Naive thymus-derived CD4-positive, alpha-beta T cell (primary cell): ENCODE measurements around the gene ISCU. TPM values are rescaled to one million over a fixed set of nuclear protein-coding genes. Genes with fewer than 3 reads are reported as not detected.
A peak's percentile ranks its signal among the peaks of the same experiment; 100 is the strongest.

ENCODE experiments used
- ATAC-seq: fragments of 150-1000 bp; cut with Tn5 transposase; 2 replicates; pipeline ENCODE4 v1.10.0; 2021; ENCODE audit warnings: mild to moderate bottlenecking, moderate library complexity
- CTCF ChIA-PET: fragments of 350-600 bp; sonication (Branson Sonifier 250); formaldehyde crosslinking; loops from one replicate; lab custom pipeline; 2021; ENCODE audit warnings: antibody characterized with exemption; lab: Charles Lee
- POLR2A ChIA-PET: fragments of 350-600 bp; sonication (Branson Sonifier 250); formaldehyde crosslinking; loops from one replicate; lab custom pipeline; 2021; ENCODE audit warnings: antibody characterized with exemption, inconsistent platforms; lab: Charles Lee
- DNase-seq, 9 donors: peaks; one replicate each; pipeline versions ENCODE4 v3.0.0 to v3.0.0-alpha.2; 2020 to 2022; ENCODE audit warnings: mixed read lengths in 1 of 9
- H3K27ac ChIP-seq: one replicate; pipeline ENCODE4 v1.7.0; 2013; ENCODE audit warnings: mild to moderate bottlenecking, low read depth, low read length, moderate library complexity
- H3K27me3 ChIP-seq, 2 donors: one replicate each; pipeline ENCODE4 v1.7.0; 2013; ENCODE audit warnings: low read length in 2 of 2, mild to moderate bottlenecking in 2 of 2, moderate library complexity in 2 of 2; ENCODE audit not compliant: control insufficient read depth in 2 of 2, insufficient read depth in 2 of 2
- H3K36me3 ChIP-seq, 3 experiments: 1 replicate in 2 of 3; 2 replicates in 1 of 3; pipeline ENCODE4 v1.7.0; 2013; ENCODE audit warnings: low read length in 3 of 3, mild to moderate bottlenecking in 3 of 3, moderate library complexity in 1 of 3; ENCODE audit not compliant: insufficient read depth in 3 of 3, control insufficient read depth in 2 of 3
- H3K4me1 ChIP-seq, 2 donors: one replicate each; pipeline ENCODE4 v1.7.0; 2013; ENCODE audit warnings: low read length in 2 of 2, mild to moderate bottlenecking in 2 of 2, moderate library complexity in 1 of 2; ENCODE audit not compliant: control insufficient read depth in 2 of 2, insufficient read depth in 2 of 2
- H3K4me3 ChIP-seq: 2 replicates; pipeline ENCODE4 v1.7.0; 2013; ENCODE audit warnings: mild to moderate bottlenecking, low read length
- H3K9me3 ChIP-seq, 3 experiments: 1 replicate in 2 of 3; 2 replicates in 1 of 3; pipeline ENCODE4 v1.7.0; 2013; ENCODE audit warnings: low read length in 3 of 3; ENCODE audit not compliant: control insufficient read depth in 2 of 3
- H3K27ac Mint-ChIP-seq, 9 donors: one replicate each; pipeline ENCODE4 v1.8.0; 2020 to 2022; ENCODE audit warnings: mixed read lengths in 9 of 9, mild to moderate bottlenecking in 8 of 9, moderate library complexity in 5 of 9, inconsistent platforms in 2 of 9
- H3K27me3 Mint-ChIP-seq, 5 donors: one replicate each; pipeline ENCODE4 v1.8.0; 2021 to 2022; ENCODE audit warnings: mixed read lengths in 5 of 5, mild to moderate bottlenecking in 1 of 5
- H3K36me3 Mint-ChIP-seq, 5 donors: one replicate each; pipeline ENCODE4 v1.8.0; 2020 to 2022; ENCODE audit warnings: mixed read lengths in 5 of 5, mild to moderate bottlenecking in 3 of 5, inconsistent platforms in 1 of 5
- H3K4me1 Mint-ChIP-seq, 7 donors: one replicate each; pipeline ENCODE4 v1.8.0; 2020 to 2022; ENCODE audit warnings: mixed read lengths in 7 of 7, mild to moderate bottlenecking in 3 of 7, inconsistent platforms in 1 of 7
- H3K4me3 Mint-ChIP-seq, 10 donors: one replicate each; pipeline ENCODE4 v1.8.0; 2020 to 2022; ENCODE audit warnings: mild to moderate bottlenecking in 10 of 10, mixed read lengths in 10 of 10, moderate library complexity in 6 of 10, inconsistent platforms in 2 of 10
- H3K9me3 Mint-ChIP-seq, 11 donors: one replicate each; pipeline ENCODE4 v1.8.0; 2020 to 2022; ENCODE audit warnings: mixed read lengths in 11 of 11, mild to moderate bottlenecking in 4 of 11, inconsistent platforms in 1 of 11, moderate library complexity in 1 of 11
- intact Hi-C, 2 donors: fragments of 100-400 bp; cut with micrococcal nuclease; formaldehyde crosslinking; loops; one replicate each; pipeline ENCODE4 v1.15.1; 2023
- polyA plus RNA-seq, 2 donors: library from polyadenylated mRNA; unstranded; fragments of 300-500 nt; fragmentation: Illumina TruSeq; gene quantifications; one replicate each; pipeline ENCODE4 v1.2.3, GENCODE V29; 2021
- total RNA-seq, 6 experiments: library from RNA in 5 of 6; stranded (reverse) in 5 of 6; gene quantifications; 1 replicate in 5 of 6; 2 replicates in 1 of 6; pipeline ENCODE4 v1.2.3 and lab custom pipeline; 2021 to 2026

Gene ISCU
- total and polyA plus RNA-seq, 7 experiments from 2014 or later, result 51.7 to 401 (median 197) TPM

DNA sequence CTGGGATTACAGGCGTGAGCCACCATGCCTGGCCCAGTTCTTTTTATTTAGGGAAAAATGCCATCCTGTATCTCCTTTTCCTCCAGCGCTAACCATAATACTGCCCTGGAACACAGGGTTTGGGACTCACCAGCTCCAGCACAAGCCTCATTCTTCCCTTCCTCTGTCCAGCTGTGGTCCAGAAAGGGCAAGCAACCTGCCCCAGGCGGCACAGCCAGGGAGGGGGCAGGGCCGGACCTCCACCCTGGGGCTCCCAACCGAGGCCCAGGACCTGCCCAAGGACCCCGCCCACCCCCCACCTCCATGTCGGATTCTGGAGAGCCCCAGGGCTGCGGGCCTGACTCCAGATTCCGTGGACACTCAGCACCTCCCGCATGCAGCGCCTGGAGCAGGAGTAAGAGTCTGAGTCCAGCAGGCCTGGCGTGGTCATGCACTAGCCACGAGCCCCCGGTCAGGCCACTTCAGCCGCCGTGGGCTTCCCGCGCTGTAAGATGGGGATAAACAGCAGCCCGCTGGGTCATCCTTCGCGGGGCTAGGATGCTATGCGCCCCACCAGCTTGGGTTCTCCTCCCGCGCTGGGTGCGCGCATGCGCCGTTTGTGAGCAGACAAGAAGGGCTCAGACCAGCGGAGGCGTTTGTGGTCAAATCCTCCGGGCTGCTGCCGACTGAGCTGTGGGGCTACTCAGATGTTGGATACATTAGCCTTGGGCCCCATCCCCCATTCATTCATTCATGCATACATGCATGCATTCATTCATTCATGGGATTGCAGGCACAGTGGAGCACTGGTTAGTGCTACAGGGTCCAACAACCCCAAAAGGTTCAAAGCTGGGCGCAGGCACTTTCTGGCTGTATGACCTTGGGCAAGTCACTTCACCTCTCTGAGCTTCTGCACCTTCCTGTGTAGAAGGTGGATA, 19.2 kb downstream of the ISCU start:
- DNase-seq, result no peak
- no peak for ATAC-seq
- peaks cover 2 to 13% (median 11%) of the 10 kb centered on the region in 7 donors for H3K4me1 Mint-ChIP-seq
- H3K27me3 Mint-ChIP-seq, result peaks cover 0 to 5% (median 0%) of the 10 kb centered on the region in 5 donors
- Histone ChIP-seq H3K27ac (no peak overlapping the region), H3K4me3 (no peak overlapping the region), H3K27me3 (no peaks in the 10 kb centered on the region), H3K36me3 (no peaks in the 10 kb centered on the region), H3K4me1 (peaks cover 0 to 5% of the 10 kb centered on the region in 2 donors), H3K9me3 (no peaks in the 10 kb centered on the region)
- no peak overlapping the region for H3K4me3 Mint-ChIP-seq
- H3K27ac Mint-ChIP-seq, result no peak overlapping the region
- H3K36me3 Mint-ChIP-seq, result peaks cover 0 to 8% (median 0%) of the 10 kb centered on the region in 5 donors
- peaks cover 0 to 16% (median 0%) of the 10 kb centered on the region in 11 donors for H3K9me3 Mint-ChIP-seq
- CTCF ChIA-PET, result no interaction called here
- POLR2A ChIA-PET, result no interaction called here
- intact Hi-C loops, result no loop called here

DNA sequence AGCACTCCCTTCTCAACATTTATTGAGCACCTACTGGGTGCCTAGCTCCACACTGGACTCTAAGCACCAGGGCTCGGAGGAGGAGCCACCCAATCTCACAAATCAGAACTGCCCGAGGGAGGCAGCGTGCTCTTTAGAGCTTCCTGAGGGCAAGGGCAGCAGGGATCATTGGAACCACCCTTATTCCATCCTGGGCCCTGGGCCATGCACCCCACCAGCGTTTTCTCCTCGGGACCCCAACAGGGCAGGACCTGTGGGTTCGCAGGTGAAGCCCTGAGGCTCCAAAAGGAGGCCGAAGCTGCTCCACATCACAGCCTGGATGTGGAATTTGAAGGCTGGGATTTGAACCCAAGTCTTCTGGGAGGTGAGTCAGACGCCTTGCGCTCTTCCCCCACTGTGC, 20.1 kb downstream of the ISCU start:
- no peak overlapping the region for H3K27ac Mint-ChIP-seq
- intact Hi-C loops, result no loop called here
- H3K4me1 Mint-ChIP-seq, result peaks cover 0 to 5% (median 3%) of the 10 kb centered on the region in 7 donors
- peaks cover 0 to 5% (median 0%) of the 10 kb centered on the region in 5 donors for H3K27me3 Mint-ChIP-seq
- no peak overlapping the region for H3K4me3 ChIP-seq
- no peak for ATAC-seq
- ChIA-PET POLR2A (no interaction called here), CTCF (no interaction called here)
- peaks cover 0 to 13% (median 0%) of the 10 kb centered on the region in 11 donors for H3K9me3 Mint-ChIP-seq
- H3K27me3 ChIP-seq, result no peaks in the 10 kb centered on the region
- H3K4me1 ChIP-seq, result no peaks in the 10 kb centered on the region
- H3K9me3 ChIP-seq, result no peaks in the 10 kb centered on the region
- no peak overlapping the region for H3K27ac ChIP-seq
- no peaks in the 10 kb centered on the region for H3K36me3 ChIP-seq
- no peak overlapping the region for H3K4me3 Mint-ChIP-seq
- peaks cover 0 to 8% (median 0%) of the 10 kb centered on the region in 5 donors for H3K36me3 Mint-ChIP-seq
- DNase-seq, result no peak

DNA sequence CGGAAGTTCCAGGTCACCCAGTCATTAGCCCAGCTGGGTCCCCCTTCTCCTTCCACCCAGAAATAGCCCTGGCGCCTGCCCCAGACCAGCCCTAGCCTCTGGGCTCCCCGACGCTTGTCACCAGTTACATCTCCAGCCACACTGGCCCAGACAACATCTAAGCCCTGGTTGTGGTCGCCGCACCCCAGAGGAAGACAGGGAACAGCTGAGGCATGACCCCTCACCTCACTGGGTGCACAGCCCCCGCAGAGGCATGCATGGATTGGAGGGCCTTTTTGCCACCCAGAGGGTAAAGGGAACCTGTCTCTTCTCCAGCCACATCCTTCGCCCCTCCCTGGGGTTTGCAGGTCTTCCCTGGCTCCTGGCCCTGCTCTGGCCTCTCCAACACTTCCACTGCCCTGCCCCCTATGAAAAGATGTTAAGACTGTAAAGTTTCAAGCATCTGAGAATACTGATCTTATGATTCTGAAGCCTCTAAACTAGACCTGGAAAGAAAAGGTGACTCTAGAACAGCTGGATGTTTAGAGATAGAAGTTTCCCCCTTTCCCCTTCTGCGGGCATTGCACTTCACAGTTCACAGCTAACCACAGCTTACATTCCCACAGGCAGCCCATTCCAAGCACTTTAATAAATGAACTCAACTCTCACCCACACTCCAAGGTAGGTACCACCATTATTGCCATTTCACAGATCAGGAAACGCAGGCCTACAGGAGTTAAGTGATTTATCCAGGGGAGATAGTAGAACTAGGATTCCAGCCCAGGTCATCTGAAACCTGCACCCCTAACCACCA, 20.8 kb downstream of the ISCU start:
- peak overlapping the region in 1 of 9 donors; percentile 47 for H3K27ac Mint-ChIP-seq
- peaks cover 0 to 5% (median 0%) of the 10 kb centered on the region in 5 donors for H3K27me3 Mint-ChIP-seq
- Histone ChIP-seq H3K4me1 (no peaks in the 10 kb centered on the region), H3K9me3 (no peaks in the 10 kb centered on the region), H3K4me3 (no peak overlapping the region), H3K27ac (no peak overlapping the region), H3K36me3 (no peaks in the 10 kb centered on the region), H3K27me3 (no peaks in the 10 kb centered on the region)
- intact Hi-C loops, result no loop called here
- peaks cover 0 to 5% (median 0%) of the 10 kb centered on the region in 7 donors for H3K4me1 Mint-ChIP-seq
- H3K4me3 Mint-ChIP-seq, result no peak overlapping the region
- ChIA-PET CTCF (no interaction called here), POLR2A (interaction anchor here (0.7 kb wide), 1 partner anchor 17 kb away, joined by 3 read pairs; no protein-coding TSS in a partner anchor)
- peaks cover 0 to 10% (median 0%) of the 10 kb centered on the region in 11 donors for H3K9me3 Mint-ChIP-seq
- ATAC-seq (no peak), DNase-seq (no peak)
- H3K36me3 Mint-ChIP-seq, result peaks cover 0 to 8% (median 0%) of the 10 kb centered on the region in 5 donors

DNA sequence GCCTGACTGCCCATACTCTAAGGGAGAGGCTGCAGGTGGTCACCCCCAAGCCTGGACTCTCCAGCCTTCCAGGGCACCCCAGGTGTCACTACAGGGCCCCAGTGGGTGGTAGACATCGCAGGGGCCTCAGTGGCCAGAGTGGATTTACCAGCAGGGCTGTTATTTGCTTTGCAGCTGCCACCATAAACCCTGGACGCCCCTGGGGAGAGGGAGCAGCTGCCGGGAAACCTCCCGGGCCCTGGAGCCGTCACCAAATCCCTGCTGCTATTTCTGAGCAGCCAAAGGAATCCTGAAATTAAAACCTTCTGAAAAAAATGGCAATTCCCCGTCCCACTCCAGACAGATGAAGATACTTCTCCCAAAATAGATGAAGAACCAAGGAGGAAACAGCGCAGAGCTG, 21.6 kb downstream of the ISCU start:
- Mint-ChIP-seq H3K4me1 (peaks cover 0 to 2% (median 0%) of the 10 kb centered on the region in 7 donors), H3K27ac (no peak overlapping the region), H3K9me3 (peaks cover 0 to 2% (median 0%) of the 10 kb centered on the region in 11 donors), H3K4me3 (no peak overlapping the region), H3K27me3 (no peaks in the 10 kb centered on the region), H3K36me3 (peaks cover 0 to 1% (median 0%) of the 10 kb centered on the region in 5 donors)
- Histone ChIP-seq H3K36me3 (no peaks in the 10 kb centered on the region), H3K27me3 (no peaks in the 10 kb centered on the region), H3K9me3 (no peaks in the 10 kb centered on the region), H3K4me1 (no peaks in the 10 kb centered on the region), H3K4me3 (no peak overlapping the region), H3K27ac (no peak overlapping the region)
- CTCF ChIA-PET, result no interaction called here
- intact Hi-C loops, result no loop called here
- POLR2A ChIA-PET, result no interaction called here
- no peak for DNase-seq
- ATAC-seq, result no peak

DNA sequence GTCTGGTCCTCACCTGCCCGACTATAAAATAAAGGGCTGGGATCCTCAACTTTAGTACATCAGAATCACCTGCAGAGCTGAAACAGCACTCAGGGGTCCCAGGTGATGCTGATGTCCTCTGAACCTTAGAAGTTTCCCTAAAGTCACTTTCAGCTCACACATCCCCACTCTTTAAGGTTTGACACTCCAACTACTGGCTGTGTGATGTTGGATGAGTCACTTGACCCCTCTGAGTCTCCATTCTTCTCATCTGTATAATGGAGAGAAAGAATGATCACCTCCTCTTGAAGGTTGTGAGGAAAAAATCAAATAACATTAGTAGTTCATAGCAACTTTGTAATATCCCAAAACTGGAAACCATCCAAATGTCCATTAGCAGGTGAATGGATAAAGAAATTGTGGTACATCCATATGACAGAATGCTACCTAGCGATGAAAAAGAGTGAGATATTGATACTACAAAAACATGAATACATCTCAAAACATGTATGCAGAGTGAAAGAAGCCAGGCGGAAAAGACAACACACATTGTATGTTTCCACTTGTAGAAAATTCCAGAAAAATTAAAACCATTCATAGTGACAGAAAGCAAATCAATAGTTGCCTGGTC, 22.2 kb downstream of the ISCU start:
- Histone ChIP-seq H3K27me3 (no peaks in the 10 kb centered on the region), H3K36me3 (no peaks in the 10 kb centered on the region), H3K4me3 (no peak overlapping the region), H3K27ac (no peak overlapping the region), H3K4me1 (no peaks in the 10 kb centered on the region), H3K9me3 (no peaks in the 10 kb centered on the region)
- peak overlapping the region in 1 of 9 donors; percentile 19 for H3K27ac Mint-ChIP-seq
- no peaks in the 10 kb centered on the region for H3K9me3 Mint-ChIP-seq
- H3K4me3 Mint-ChIP-seq, result no peak overlapping the region
- H3K36me3 Mint-ChIP-seq, result no peaks in the 10 kb centered on the region
- ChIA-PET CTCF (no interaction called here), POLR2A (interaction anchor here (0.6 kb wide), 1 partner anchor 30 kb away, joined by 3 read pairs; no protein-coding TSS in a partner anchor)
- H3K27me3 Mint-ChIP-seq, result no peaks in the 10 kb centered on the region
- intact Hi-C loops, result no loop called here
- ATAC-seq (no peak), DNase-seq (no peak)
- H3K4me1 Mint-ChIP-seq, result peaks cover 0 to 1% (median 0%) of the 10 kb centered on the region in 7 donors

DNA sequence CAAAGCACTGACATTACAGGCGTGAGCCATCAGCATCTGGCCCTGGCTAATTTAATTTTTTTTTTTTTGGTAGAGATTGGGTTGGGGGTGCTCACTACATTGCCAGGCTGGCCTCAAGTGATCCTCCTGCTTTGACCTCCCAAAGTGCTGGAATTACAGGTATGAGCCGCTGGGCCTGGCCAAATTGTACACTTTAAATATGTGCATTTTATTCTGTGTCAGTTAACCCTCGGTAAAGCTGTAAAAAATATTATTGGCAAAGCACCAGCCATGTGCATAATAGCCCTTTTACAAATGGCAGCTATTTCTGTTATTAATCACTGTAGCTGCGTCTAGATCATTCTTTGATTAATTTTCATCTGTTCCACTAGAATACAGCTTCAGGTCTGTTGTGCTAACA, 23.5 kb downstream of the ISCU start:
- H3K27ac ChIP-seq, result no peak overlapping the region
- no peaks in the 10 kb centered on the region for H3K4me1 ChIP-seq
- POLR2A ChIA-PET, result interaction anchor here (0.8 kb wide), 1 partner anchor 14 kb away, joined by 3 read pairs; no protein-coding TSS in a partner anchor
- H3K27me3 Mint-ChIP-seq, result no peaks in the 10 kb centered on the region
- DNase-seq (no peak), ATAC-seq (no peak)
- intact Hi-C loops, result no loop called here
- no peaks in the 10 kb centered on the region for H3K27me3 ChIP-seq
- H3K9me3 Mint-ChIP-seq, result no peaks in the 10 kb centered on the region
- H3K4me1 Mint-ChIP-seq, result peaks cover 0 to 1% (median 0%) of the 10 kb centered on the region in 7 donors
- H3K27ac Mint-ChIP-seq, result no peak overlapping the region
- no peak overlapping the region for H3K4me3 ChIP-seq
- no peaks in the 10 kb centered on the region for H3K9me3 ChIP-seq
- H3K36me3 ChIP-seq, result no peaks in the 10 kb centered on the region
- no peaks in the 10 kb centered on the region for H3K36me3 Mint-ChIP-seq
- H3K4me3 Mint-ChIP-seq, result no peak overlapping the region
- CTCF ChIA-PET, result interaction anchor here (0.6 kb wide), 1 partner anchor 222 kb away, joined by 4 read pairs; no protein-coding TSS in a partner anchor
